Mononuclear cell (primary cell): ENCODE results near the gene FRMD4B. TPM values are rescaled to one million over a fixed set of nuclear protein-coding genes. Genes with fewer than 3 reads are reported as not detected.

ENCODE experiments used
- H3K27me3 ChIP-seq: 2 replicates; pipeline ENCODE4 v1.6.0; 2011; ENCODE audit warnings: low read length, control low read depth; ENCODE audit not compliant: insufficient read depth
- H3K4me1 ChIP-seq: 2 replicates; pipeline ENCODE4 v1.5.1; 2011; ENCODE audit warnings: mild to moderate bottlenecking, low read length, control low read depth; ENCODE audit not compliant: insufficient read depth
- H3K4me3 ChIP-seq: 2 replicates; pipeline ENCODE4 v1.5.1; 2011; ENCODE audit warnings: mild to moderate bottlenecking, low read length, moderate library complexity
- H3K9me3 ChIP-seq: 2 replicates; pipeline ENCODE4 v1.5.1; 2011; ENCODE audit warnings: low read depth, mild to moderate bottlenecking, control low read depth, low read length
- total RNA-seq: library from RNA; depleted of rRNA; stranded (reverse); fragments of >200 nt; gene quantifications from one replicate; pipeline ENCODE4 v1.2.3, GENCODE V29; 2012

Gene FRMD4B
- total RNA-seq, 1 donor = 26.3 TPM

DNA sequence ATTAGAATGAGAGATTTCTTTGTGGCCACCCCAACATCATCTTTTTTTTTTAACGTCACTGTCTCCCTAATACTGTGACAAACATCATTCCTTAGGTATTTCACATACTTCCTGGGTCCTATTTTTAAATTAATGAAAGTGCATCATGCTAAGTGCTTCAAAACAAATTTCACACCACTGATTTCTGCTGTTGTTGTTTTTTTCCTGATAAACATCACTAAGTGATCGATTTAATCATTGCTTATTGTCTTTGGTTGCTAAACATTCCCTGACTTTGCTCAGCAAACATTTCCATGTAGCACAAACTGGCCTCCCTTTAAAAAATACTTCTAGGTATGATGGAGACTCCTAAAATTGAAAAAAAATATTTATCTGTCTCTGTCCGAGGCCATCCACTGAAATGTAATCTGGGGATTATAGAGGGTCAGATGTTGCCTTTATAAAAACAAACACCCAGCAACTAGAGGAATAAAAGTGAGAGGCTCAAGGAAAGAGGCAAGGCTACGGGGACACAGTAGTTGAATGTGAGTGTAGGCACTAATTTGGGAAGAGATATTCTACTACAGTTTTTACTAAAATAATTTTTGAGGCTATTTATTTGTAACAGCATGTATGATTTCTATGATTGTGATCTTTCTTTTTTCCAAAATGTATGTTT is 243.0 kb downstream of the FRMD4B start:
- H3K4me1 ChIP-seq = no peaks in the 10 kb centered on the region
- H3K9me3 ChIP-seq = no peaks in the 10 kb centered on the region
- H3K4me3 ChIP-seq = no peak overlapping the region
- no peaks in the 10 kb centered on the region for H3K27me3 ChIP-seq

DNA sequence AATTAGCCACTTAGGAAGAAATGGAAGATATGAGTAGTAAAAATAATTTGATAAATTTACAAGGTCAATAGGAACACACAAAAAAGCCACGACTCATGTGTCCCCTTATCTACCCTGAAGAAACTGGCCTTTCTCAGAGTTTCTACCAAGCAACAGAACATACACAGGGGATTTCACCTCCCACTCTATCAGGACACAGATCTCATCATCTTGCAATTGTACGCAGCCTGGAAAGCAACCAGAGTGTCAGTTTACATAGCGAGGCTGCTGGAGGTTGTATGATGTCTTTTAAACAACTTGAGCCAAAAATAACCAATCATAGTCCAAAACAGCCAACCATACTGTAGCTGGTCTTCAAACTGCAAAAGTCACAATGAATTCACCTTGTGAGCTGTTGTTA is 243.8 kb downstream of the FRMD4B start:
- Histone ChIP-seq H3K27me3 (no peaks in the 10 kb centered on the region), H3K4me3 (no peak overlapping the region), H3K4me1 (no peaks in the 10 kb centered on the region), H3K9me3 (no peaks in the 10 kb centered on the region)

DNA sequence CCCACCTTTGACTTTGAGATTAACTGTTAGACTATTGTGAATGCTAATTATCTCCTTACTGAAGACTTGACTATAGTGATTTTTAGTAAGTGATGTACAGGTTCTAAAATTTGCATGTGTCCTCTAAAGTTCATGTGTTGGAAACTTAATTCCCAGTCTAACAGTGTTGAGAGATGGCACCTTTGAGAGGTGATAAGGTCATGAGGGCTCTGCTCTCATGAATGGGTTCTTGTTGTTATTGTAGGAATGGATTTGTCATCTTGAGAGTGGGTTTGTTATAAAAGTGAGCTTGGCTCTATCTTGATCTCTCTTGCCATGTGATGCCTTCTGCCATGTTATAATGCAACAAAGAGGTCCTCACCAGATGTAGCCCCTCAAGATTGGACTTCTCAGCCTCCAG is 244.6 kb downstream of the FRMD4B start:
- Histone ChIP-seq H3K4me1 (no peaks in the 10 kb centered on the region), H3K4me3 (no peak overlapping the region), H3K9me3 (no peaks in the 10 kb centered on the region), H3K27me3 (no peaks in the 10 kb centered on the region)

DNA sequence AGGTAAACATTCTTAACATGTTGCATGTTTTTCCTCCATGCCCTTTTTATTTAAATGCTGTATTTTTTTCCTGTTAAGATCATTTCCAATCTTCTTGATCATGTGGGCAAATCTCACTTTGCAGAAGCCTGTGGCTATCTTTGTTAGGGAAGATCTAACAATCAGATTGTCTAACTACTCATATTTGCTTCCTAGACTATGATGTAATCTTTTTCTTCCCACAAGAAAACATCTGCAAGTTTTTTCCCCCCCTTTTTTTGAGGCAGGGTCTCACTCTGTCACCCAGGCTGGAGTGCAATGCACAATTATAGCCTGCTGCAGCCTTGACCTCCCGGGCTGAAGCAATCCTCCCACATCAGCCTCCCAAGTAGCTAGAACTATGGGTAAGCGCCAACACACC is 248.5 kb downstream of the FRMD4B start:
- no peaks in the 10 kb centered on the region for H3K4me1 ChIP-seq
- H3K9me3 ChIP-seq = no peaks in the 10 kb centered on the region
- H3K4me3 ChIP-seq = no peak overlapping the region
- H3K27me3 ChIP-seq = no peaks in the 10 kb centered on the region

DNA sequence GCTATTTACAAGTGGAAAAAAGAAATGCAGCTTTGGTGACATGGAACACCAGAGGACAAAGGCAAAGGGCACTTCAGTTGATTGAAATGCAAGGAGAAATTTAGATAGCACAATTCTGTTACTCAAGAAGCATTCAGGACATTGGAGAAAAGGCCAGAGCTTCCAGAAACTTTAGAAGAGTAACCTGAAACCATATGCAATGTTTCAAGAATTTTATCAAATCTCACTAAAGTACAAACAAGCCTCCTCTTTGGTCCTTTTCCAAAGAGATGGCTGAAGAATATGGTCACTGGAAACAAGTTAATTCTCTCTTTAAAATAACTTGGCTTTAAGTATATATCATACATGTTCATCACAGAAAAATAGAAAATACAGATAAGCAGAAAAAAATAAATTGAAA is 248.9 kb downstream of the FRMD4B start:
- H3K4me1 ChIP-seq = no peaks in the 10 kb centered on the region
- H3K4me3 ChIP-seq = no peak overlapping the region
- H3K9me3 ChIP-seq = no peaks in the 10 kb centered on the region
- H3K27me3 ChIP-seq = no peaks in the 10 kb centered on the region

DNA sequence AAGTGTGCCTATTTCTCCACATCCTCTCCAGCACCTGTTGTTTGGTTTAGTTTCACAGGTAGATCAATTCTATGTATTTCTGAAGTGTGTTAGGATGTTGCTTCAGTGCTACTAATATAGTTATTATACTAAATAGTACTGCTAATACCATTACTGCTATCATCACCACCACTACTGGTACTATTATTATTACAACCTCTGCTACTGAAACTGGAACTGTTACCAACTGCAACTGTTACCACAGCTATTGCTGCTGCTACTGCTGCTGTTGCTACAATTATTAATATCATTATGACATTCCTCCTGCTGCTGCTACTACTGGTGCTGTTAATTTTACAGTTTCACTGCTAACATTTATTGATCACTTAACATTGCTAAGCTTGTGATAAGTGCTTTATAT is 255.2 kb downstream of the FRMD4B start:
- no peaks in the 10 kb centered on the region for H3K9me3 ChIP-seq
- H3K4me3 ChIP-seq = no peak overlapping the region
- no peaks in the 10 kb centered on the region for H3K27me3 ChIP-seq
- H3K4me1 ChIP-seq = no peaks in the 10 kb centered on the region

DNA sequence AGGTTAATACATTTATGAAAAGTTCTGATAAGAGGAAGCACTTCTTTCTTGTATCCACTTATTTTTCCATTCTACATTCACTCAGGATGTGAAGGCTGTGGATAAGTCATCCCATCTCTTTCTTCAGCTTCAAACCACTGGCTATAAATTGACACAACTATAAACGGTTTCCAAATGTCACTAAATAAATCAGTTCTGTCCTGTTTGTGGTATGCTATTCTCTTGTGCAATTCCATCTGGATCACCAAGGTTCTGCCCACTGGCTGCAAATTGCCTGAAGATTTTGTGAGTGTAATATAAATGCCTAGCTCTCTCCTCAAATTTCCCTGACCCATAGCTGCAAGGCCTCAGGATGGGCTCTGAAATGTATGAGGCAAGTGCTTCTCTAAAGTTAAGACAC is 256.4 kb downstream of the FRMD4B start:
- no peaks in the 10 kb centered on the region for H3K9me3 ChIP-seq
- H3K4me3 ChIP-seq = no peak overlapping the region
- no peaks in the 10 kb centered on the region for H3K4me1 ChIP-seq
- H3K27me3 ChIP-seq = no peaks in the 10 kb centered on the region

DNA sequence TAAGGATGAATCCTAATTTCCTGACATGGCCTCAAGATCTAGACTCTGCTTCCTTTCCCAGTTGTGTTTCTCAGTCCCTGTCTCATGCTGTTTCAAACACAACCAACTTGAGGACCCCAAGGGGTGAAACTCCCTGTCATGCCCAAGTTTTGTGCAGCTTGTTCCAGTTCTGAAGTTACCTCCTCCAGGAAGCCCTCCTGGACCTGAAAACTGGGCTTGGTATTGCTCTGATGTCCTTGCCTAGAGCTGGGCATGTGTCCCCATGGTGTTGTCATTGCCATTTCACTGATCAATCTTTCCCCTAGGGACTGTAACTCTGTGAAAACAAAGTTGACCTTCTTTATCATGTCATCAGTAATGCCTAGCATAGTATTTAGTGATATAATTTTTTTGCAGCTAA is 257.4 kb downstream of the FRMD4B start:
- H3K4me1 ChIP-seq = no peaks in the 10 kb centered on the region
- no peak overlapping the region for H3K4me3 ChIP-seq
- H3K27me3 ChIP-seq = no peaks in the 10 kb centered on the region
- H3K9me3 ChIP-seq = no peaks in the 10 kb centered on the region

DNA sequence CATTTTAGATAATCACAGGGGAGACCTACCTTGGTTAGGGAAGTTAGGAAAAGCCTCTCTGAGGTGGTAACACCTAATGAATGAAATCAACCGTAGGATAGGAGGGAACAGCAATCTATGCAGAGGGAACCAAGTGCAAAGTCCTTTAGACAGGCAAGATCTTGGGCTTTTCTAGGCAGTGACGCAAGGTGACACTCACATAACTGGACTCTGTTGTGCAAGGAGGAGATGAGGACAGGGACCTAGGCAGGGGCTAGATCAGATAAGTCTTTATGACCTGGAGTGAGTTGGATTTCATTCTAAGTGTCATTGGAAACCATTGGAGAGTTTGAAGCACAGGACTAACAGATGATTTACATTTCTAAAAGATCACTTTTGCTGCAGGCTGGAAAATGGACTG is 258.9 kb downstream of the FRMD4B start:
- Histone ChIP-seq H3K4me3 (no peak overlapping the region), H3K4me1 (no peaks in the 10 kb centered on the region), H3K9me3 (no peaks in the 10 kb centered on the region), H3K27me3 (no peaks in the 10 kb centered on the region)

DNA sequence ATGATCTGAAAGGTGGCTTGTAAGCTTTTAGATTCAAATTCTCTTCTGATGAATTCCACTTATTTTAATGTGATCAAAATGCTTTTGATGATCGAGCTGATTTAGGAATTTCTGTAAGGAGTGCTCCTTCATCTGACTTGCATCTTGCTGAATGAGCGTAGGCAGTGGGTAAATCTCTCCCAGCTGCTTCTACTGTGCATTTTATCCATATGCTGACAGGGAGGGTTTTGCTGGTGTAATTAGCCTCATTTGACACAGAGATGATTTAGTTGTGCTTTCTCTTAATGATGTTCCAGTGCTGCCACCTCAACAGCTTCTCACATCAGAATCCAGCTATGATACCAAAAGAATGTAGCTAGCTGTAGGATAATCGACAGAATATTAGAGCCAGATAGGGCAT is 259.7 kb downstream of the FRMD4B start:
- Histone ChIP-seq H3K9me3 (no peaks in the 10 kb centered on the region), H3K4me1 (no peaks in the 10 kb centered on the region), H3K4me3 (no peak overlapping the region), H3K27me3 (no peaks in the 10 kb centered on the region)

DNA sequence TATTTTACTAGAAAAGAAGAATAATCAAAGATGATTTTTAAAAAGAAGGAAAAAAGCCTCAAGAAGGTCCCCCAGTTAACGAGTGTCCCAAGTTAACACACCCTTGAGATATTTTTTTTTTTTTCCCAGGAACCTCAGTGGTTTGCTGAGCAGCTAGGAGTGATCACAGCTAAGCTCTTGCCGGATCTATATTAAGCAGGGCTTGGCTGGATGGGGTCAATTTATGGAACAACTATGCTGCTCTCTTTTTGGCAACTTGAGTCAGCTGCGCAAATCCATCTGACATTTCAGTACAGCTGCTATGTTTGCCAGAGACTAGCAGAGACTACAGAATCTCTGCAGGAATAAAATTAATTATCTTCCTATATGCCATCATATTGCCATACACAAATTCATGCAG is 263.5 kb downstream of the FRMD4B start, which contains the start of gene LMOD3:
TSS of gene LMOD3 (minus strand) at position 193 of the 400 bp plus-strand sequence. CDS start 209 bp downstream, outside the sequence.
- no peaks in the 10 kb centered on the region for H3K4me1 ChIP-seq
- H3K27me3 ChIP-seq = no peaks in the 10 kb centered on the region
- H3K4me3 ChIP-seq = no peak within 1 kb of the TSS
- H3K9me3 ChIP-seq = no peaks in the 10 kb centered on the region

DNA sequence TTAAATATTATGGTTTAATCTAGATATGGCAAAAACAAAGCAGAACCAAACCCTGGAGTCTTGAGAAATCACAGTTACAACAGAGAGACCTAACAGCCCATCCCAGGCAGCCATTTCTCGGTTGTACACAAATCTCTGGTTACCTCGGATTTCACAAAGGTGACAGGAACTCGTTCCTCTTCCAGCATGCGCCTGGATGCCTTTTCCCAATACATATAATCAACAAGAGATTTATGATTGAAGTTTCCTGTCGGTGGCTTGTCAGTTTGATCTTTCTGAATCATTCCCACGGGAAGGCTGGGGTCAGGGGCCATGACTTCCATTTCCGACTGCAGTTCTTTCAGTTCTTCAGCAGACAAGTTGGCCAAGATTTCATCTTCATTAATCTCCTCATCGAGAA is 263.9 kb downstream of the FRMD4B start:
- H3K27me3 ChIP-seq = no peaks in the 10 kb centered on the region
- no peaks in the 10 kb centered on the region for H3K9me3 ChIP-seq
- no peaks in the 10 kb centered on the region for H3K4me1 ChIP-seq
- no peak overlapping the region for H3K4me3 ChIP-seq

DNA sequence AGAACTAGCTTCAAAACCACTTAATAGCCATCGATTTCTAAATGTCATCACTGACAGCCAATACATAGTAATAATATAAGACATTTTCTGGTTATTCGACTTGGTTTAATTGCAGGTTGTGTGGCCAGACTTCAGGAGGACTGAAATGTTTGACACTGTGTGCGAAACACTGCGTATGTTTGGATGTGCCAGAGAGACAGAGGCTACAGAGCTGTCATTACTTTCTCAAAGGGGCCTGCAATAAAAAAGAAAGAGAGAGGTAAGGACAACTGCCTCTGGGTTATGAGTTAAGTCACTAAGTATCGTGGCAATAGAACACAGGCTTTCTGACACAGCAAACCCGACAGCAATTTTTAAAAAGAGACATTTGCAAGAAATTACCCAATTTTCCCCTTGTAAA is 264.4 kb downstream of the FRMD4B start:
- no peaks in the 10 kb centered on the region for H3K4me1 ChIP-seq
- H3K27me3 ChIP-seq = no peaks in the 10 kb centered on the region
- no peak overlapping the region for H3K4me3 ChIP-seq
- H3K9me3 ChIP-seq = no peaks in the 10 kb centered on the region

DNA sequence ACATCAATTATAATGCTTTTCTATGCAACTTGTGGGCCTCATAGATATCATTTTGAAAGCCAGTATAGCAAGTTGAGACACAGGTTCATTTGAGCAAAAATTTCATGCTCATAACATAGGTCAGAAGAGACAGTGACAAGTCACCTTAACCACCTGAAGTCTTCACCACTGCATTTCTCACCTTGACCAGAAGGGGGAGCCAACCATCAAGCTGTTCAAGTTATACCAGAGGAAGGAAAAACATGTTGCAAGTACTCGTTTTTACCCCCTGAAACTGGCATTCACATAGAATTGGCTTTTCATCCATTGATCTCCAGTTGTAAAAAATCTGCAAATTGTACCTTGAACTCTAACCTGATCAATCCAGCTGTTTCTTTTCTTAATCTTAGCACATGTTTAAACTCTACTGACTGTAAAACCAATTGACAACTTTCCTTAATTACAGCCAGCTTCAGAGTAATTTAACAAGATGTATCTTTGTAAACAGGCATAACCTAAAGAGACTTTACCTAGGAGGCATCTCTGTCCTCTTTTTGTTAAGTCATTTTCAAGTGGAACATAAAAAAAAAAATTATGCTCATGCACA is 264.9 kb downstream of the FRMD4B start:
- Histone ChIP-seq H3K9me3 (no peaks in the 10 kb centered on the region), H3K4me3 (no peak overlapping the region), H3K27me3 (no peaks in the 10 kb centered on the region)

More for the DNA sequence above, 264.9 kb downstream of the FRMD4B start:
- no peaks in the 10 kb centered on the region for H3K4me1 ChIP-seq
